Stomach (tissue), 4 donors: ENCODE results near the gene FAM168A.

Experiments used
- POLR2A ChIP-seq, 4 donors: fragments of 450-650 bp; IDR thresholded peaks; one replicate each; pipeline ENCODE4 v1.6.1; 2016; ENCODE audit warnings: antibody characterized with exemption in 4 of 4, control low read depth in 2 of 4, mild to moderate bottlenecking in 1 of 4, moderate library complexity in 1 of 4
- POLR2AphosphoS5 ChIP-seq, 3 donors: sonication (generic); formaldehyde crosslinking; IDR thresholded peaks; one replicate each; pipeline ENCODE4 v1.6.1; 2016; ENCODE audit warnings: antibody characterized with exemption in 3 of 3
- TF ChIP-seq, protein P1 (sequence below), 7 experiments: fragments of 450-650 bp in 4 of 7; fragments of 200-600 bp in 3 of 7; sonication (generic) in 3 of 7; IDR thresholded peaks; one replicate each; pipeline ENCODE4 v1.5.1; 2016 to 2019; ENCODE audit warnings: antibody characterized with exemption in 7 of 7, control low read depth in 2 of 7, mild to moderate bottlenecking in 1 of 7

DNA sequence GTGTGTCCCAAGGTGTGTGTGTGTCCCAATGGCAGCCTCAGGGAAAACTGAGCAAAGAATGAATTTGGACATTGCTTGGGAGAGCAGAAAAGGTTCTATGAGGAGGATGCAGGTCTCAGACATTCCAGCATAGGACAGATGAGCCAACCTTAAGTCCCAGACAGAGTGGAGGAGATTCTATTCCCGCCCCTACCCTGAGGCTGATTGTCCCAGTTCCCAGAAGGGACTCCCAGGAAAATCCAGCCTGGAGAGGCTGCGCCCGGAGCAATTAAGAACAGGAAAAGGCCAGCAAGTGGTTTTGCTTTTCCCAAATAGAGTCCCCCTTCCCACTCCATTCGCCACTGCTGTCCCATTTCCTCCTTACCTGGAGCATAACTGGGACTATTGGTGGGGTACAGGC, 167.6 kb downstream of the FAM168A start:
- TF ChIP-seq POLR2A (IDR thresholded peaks at IDR 0.05) (no peak), POLR2AphosphoS5 (IDR thresholded peaks at IDR 0.05) (no peak)
- TF ChIP-seq, protein P1, sequence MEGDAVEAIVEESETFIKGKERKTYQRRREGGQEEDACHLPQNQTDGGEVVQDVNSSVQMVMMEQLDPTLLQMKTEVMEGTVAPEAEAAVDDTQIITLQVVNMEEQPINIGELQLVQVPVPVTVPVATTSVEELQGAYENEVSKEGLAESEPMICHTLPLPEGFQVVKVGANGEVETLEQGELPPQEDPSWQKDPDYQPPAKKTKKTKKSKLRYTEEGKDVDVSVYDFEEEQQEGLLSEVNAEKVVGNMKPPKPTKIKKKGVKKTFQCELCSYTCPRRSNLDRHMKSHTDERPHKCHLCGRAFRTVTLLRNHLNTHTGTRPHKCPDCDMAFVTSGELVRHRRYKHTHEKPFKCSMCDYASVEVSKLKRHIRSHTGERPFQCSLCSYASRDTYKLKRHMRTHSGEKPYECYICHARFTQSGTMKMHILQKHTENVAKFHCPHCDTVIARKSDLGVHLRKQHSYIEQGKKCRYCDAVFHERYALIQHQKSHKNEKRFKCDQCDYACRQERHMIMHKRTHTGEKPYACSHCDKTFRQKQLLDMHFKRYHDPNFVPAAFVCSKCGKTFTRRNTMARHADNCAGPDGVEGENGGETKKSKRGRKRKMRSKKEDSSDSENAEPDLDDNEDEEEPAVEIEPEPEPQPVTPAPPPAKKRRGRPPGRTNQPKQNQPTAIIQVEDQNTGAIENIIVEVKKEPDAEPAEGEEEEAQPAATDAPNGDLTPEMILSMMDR (IDR thresholded peaks at IDR 0.05): no peak
